ENCODE data around the gene SMIM9.

The SMIM9 gene

DNA sequence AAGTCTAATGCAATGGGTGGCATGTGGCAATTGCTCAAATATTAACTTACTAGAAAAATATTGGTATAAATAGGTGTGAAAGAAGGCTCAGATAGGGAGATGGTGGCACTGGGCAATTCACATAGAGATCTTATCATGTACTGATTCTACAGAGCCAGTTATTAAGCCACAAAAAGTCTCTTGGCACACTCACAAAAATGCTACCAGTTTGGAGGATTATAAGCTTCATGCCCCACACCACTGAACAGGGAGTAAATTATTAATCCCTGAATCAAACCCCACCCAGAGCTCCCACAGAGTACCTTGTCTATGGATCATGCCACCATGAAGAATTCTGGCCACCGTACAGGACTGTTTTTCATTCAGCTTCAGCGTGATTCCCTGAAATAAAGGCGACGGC is 43.0 kb downstream of the SMIM9 start:
- H3K9me3 ChIP-seq (ENCODE audit: insufficient read depth, low read depth, low read length): no peaks in the 10 kb centered on the region
- no peaks in the 10 kb centered on the region for H3K9me2 ChIP-seq (replicated peaks; ENCODE audit: low read depth, low read length)
- H3K4me2 ChIP-seq (ENCODE audit: low read depth, low read length, poor library complexity, severe bottlenecking): no peak overlapping the region
- no peak for TF ChIP-seq EZH2phosphoT487 (IDR thresholded peaks at IDR 0.05; ENCODE audit: borderline replicate concordance)
- TF ChIP-seq, protein P1, sequence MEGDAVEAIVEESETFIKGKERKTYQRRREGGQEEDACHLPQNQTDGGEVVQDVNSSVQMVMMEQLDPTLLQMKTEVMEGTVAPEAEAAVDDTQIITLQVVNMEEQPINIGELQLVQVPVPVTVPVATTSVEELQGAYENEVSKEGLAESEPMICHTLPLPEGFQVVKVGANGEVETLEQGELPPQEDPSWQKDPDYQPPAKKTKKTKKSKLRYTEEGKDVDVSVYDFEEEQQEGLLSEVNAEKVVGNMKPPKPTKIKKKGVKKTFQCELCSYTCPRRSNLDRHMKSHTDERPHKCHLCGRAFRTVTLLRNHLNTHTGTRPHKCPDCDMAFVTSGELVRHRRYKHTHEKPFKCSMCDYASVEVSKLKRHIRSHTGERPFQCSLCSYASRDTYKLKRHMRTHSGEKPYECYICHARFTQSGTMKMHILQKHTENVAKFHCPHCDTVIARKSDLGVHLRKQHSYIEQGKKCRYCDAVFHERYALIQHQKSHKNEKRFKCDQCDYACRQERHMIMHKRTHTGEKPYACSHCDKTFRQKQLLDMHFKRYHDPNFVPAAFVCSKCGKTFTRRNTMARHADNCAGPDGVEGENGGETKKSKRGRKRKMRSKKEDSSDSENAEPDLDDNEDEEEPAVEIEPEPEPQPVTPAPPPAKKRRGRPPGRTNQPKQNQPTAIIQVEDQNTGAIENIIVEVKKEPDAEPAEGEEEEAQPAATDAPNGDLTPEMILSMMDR (conservative IDR thresholded peaks at IDR 0.05; ENCODE audit: low read length): no peak
- no peak overlapping the region for H3K4me3 ChIP-seq (ENCODE audit: low read length, poor library complexity, severe bottlenecking)
- no peaks in the 10 kb centered on the region for H3F3A ChIP-seq (ENCODE audit: low read depth)
- H3K79me2 ChIP-seq (ENCODE audit: insufficient read depth, low read length): 0 out of 2 replicates have a peak, but pooled peaks cover 4% of the 10 kb centered on the region
- no peak overlapping the region for H3K9ac ChIP-seq (ENCODE audit: low read depth, low read length, poor library complexity, severe bottlenecking)
- peaks cover 3% of the 10 kb centered on the region for H3K4me1 ChIP-seq (ENCODE audit: insufficient read depth, low read length, poor library complexity, severe bottlenecking)
- no peaks in the 10 kb centered on the region for H3K36me3 ChIP-seq (ENCODE audit: insufficient read depth, low read length)
- no peaks in the 10 kb centered on the region for H4K20me1 ChIP-seq (ENCODE audit: insufficient read depth, low read length, poor library complexity, severe bottlenecking)
- no peak overlapping the region for H2AFZ ChIP-seq (ENCODE audit: low read length)
- no peaks in the 10 kb centered on the region for H3K27me3 ChIP-seq (ENCODE audit: insufficient read depth, low read length, poor library complexity, severe bottlenecking)

DNA sequence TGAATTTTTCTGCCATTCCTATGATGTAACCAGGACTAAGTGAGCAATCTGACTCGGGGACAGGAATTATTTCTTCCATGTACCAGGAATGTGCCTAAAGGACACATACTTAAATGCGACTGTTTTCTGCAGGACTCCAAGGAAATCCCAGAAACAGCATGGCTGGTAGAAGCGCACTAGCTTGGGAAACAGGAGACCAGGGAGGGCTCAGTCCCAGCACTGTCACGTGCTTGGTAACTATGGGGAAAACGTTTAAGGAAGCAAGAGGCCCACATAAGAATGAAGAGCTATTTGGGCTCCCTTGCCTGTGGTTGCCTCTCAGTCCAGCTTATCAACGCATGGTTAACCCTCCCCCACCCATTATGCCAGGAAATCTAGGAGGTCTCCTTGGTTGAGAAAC is 48.7 kb downstream of the SMIM9 start:
- H3F3A ChIP-seq (ENCODE audit: low read depth): no peaks in the 10 kb centered on the region
- no peaks in the 10 kb centered on the region for H3K27me3 ChIP-seq (ENCODE audit: insufficient read depth, low read length, poor library complexity, severe bottlenecking)
- H3K36me3 ChIP-seq (ENCODE audit: insufficient read depth, low read length): no peaks in the 10 kb centered on the region
- H3K4me1 ChIP-seq (ENCODE audit: insufficient read depth, low read length, poor library complexity, severe bottlenecking): peaks cover 10% of the 10 kb centered on the region
- H3K4me2 ChIP-seq (ENCODE audit: low read depth, low read length, poor library complexity, severe bottlenecking): no peak overlapping the region
- H4K20me1 ChIP-seq (ENCODE audit: insufficient read depth, low read length, poor library complexity, severe bottlenecking): no peaks in the 10 kb centered on the region
- H3K9ac ChIP-seq (ENCODE audit: low read depth, low read length, poor library complexity, severe bottlenecking): no peak overlapping the region
- TF ChIP-seq, protein P1 (conservative IDR thresholded peaks at IDR 0.05; ENCODE audit: low read length): no peak
- no peak for TF ChIP-seq EZH2phosphoT487 (IDR thresholded peaks at IDR 0.05; ENCODE audit: borderline replicate concordance)
- no peak overlapping the region for H3K4me3 ChIP-seq (ENCODE audit: low read length, poor library complexity, severe bottlenecking)
- H2AFZ ChIP-seq (ENCODE audit: low read length): no peak overlapping the region
- H3K79me2 ChIP-seq (ENCODE audit: insufficient read depth, low read length): no peaks in the 10 kb centered on the region
- no peaks in the 10 kb centered on the region for H3K9me2 ChIP-seq (replicated peaks; ENCODE audit: low read depth, low read length)
- H3K9me3 ChIP-seq (ENCODE audit: insufficient read depth, low read depth, low read length): no peaks in the 10 kb centered on the region

DNA sequence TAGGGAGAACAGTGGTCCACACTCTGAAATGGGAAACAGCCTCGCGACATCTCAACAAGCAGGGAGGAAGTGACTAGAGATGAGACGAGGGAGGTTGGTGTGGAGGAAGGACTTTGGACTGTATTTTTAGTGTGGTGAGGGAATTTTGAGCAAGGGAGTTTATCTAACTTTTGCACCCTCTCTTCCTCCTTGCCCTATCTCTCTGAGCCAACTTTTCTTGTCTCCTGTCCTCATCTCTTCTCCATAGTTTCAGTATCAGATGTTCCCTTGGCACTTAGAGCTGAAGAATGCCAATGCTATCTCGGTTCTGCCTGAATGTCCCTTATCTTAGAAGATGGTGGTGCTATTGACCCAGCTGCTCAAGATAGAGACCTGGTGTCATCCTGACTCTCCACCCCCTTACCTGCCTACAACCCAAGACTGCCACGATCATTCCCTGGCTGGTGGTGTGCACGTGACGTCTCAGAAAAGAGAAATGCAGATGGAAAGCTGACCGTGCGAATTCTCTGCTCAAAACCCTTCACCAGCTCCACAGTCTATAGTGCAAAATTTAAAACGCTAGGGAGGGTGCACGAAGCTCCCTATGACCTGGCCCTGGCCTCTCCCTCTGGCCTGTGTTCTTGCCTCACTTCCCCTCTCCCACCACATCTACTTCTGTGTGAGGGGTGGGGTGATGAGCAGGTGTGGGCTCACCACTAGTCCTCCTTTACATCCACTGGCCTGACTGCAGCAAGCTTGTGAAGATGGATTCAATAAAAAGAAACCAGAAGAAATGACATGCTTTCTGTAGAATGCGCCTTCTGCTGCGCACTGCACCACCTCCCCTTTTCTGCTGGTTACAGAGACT is 50.1 kb downstream of the SMIM9 start:
- H3K4me2 ChIP-seq (ENCODE audit: low read depth, low read length, poor library complexity, severe bottlenecking): no peak overlapping the region
- peaks cover 10% of the 10 kb centered on the region for H3K4me1 ChIP-seq (ENCODE audit: insufficient read depth, low read length, poor library complexity, severe bottlenecking)
- TF ChIP-seq EZH2phosphoT487 (IDR thresholded peaks at IDR 0.05; ENCODE audit: borderline replicate concordance): no peak
- TF ChIP-seq, protein P1 (conservative IDR thresholded peaks at IDR 0.05; ENCODE audit: low read length): no peak
- no peaks in the 10 kb centered on the region for H3K9me3 ChIP-seq (ENCODE audit: insufficient read depth, low read depth, low read length)
- H3K4me3 ChIP-seq (ENCODE audit: low read length, poor library complexity, severe bottlenecking): no peak overlapping the region
- H3K9me2 ChIP-seq (replicated peaks; ENCODE audit: low read depth, low read length): no peaks in the 10 kb centered on the region
- H3F3A ChIP-seq (ENCODE audit: low read depth): no peaks in the 10 kb centered on the region
- H3K9ac ChIP-seq (ENCODE audit: low read depth, low read length, poor library complexity, severe bottlenecking): no peak overlapping the region
- no peaks in the 10 kb centered on the region for H4K20me1 ChIP-seq (ENCODE audit: insufficient read depth, low read length, poor library complexity, severe bottlenecking)
- no peaks in the 10 kb centered on the region for H3K27me3 ChIP-seq (ENCODE audit: insufficient read depth, low read length, poor library complexity, severe bottlenecking)
- H3K79me2 ChIP-seq (ENCODE audit: insufficient read depth, low read length): no peaks in the 10 kb centered on the region
- H3K36me3 ChIP-seq (ENCODE audit: insufficient read depth, low read length): no peaks in the 10 kb centered on the region
- no peak overlapping the region for H2AFZ ChIP-seq (ENCODE audit: low read length)
